SJSA1 (cell line): Measurements from ENCODE around the gene QPCTL. TPM values are rescaled to one million over a fixed set of nuclear protein-coding genes. Genes with fewer than 3 reads are reported as not detected.
"Not testable (repeated sequence)": the region's sequence is repeated elsewhere in the genome, so short reads cannot be mapped to it uniquely, and the experiment has no call there.

ENCODE experiments used
- DNase-seq, 2 experiments: peaks; one replicate each; pipeline ENCODE4 v3.0.0-alpha.2; 2015 to 2020; ENCODE audit warnings: low spot score in 2 of 2, low read depth in 1 of 2
- H3K27ac ChIP-seq: fragments of 250-450 bp; sonication (Bioruptor Pico); 2 replicates; pipeline ENCODE4 v1.5.1; 2020; ENCODE audit warnings: mild to moderate bottlenecking, moderate library complexity
- H3K27me3 ChIP-seq: fragments of 250-450 bp; sonication (Bioruptor Pico); replicated peaks from 2 replicates; pipeline ENCODE4 v1.5.1; 2020; ENCODE audit warnings: mild to moderate bottlenecking, moderate library complexity
- H3K36me3 ChIP-seq: fragments of 250-450 bp; sonication (Bioruptor Pico); 2 replicates; pipeline ENCODE4 v1.5.1; 2020; ENCODE audit warnings: mild to moderate bottlenecking
- H3K4me1 ChIP-seq: fragments of 250-450 bp; sonication (Bioruptor Pico); replicated peaks from 2 replicates; pipeline ENCODE4 v1.6.1; 2021; ENCODE audit warnings: mild to moderate bottlenecking
- H3K4me3 ChIP-seq: fragments of 250-450 bp; sonication (Bioruptor Pico); 2 replicates; pipeline ENCODE4 v1.5.1; 2020; ENCODE audit warnings: mild to moderate bottlenecking
- H3K9me3 ChIP-seq: fragments of 250-450 bp; sonication (Bioruptor Pico); replicated peaks from 2 replicates; pipeline ENCODE4 v1.5.1; 2020; ENCODE audit warnings: mild to moderate bottlenecking
- total RNA-seq: library from RNA; depleted of rRNA; stranded (reverse); fragments of >200 nt; shearing (Covaris generic); gene quantifications from 2 replicates; pipeline ENCODE4 v1.2.3, GENCODE V29; 2014; rRNA removed

The QPCTL gene
- total RNA-seq, 1 experiment from 2014 or later, result 11.6 TPM

- H3K4me1 ChIP-seq, H3K4me3 ChIP-seq, DNase-seq, H3K9me3 ChIP-seq, H3K36me3 ChIP-seq, H3K27me3 ChIP-seq, H3K27ac ChIP-seq: not testable (repeated sequence)
Observed at GRCh38 chr19:45751483-45751882, 59.0 kb downstream of the QPCTL start.

- no peaks in the 10 kb centered on the region for H3K27me3 ChIP-seq
- H3K4me1 ChIP-seq, result no peaks in the 10 kb centered on the region
- no peak for DNase-seq
- no peaks in the 10 kb centered on the region for H3K9me3 ChIP-seq
- H3K27ac ChIP-seq, result no peak overlapping the region
- H3K4me3 ChIP-seq, result no peak overlapping the region
- H3K36me3 ChIP-seq, result no peaks in the 10 kb centered on the region
Observed at GRCh38 chr19:45752639-45753038, 60.2 kb downstream of the QPCTL start.

GRCh38 chr19:45753548-45753947, 61.1 kb downstream of the QPCTL start:
- no peaks in the 10 kb centered on the region for H3K4me1 ChIP-seq
- no peaks in the 10 kb centered on the region for H3K9me3 ChIP-seq
- H3K27me3 ChIP-seq, result no peaks in the 10 kb centered on the region
- H3K4me3 ChIP-seq, result no peak overlapping the region
- H3K27ac ChIP-seq, result no peak overlapping the region
- no peak for DNase-seq
- H3K36me3 ChIP-seq, result no peaks in the 10 kb centered on the region

Other genes with a start within 250 kb of the QPCTL start
- 1.1 TPM in 1 of 2 replicates, not detected in the other for gene FOSB, start 224.7 kb upstream of the QPCTL start, total RNA-seq
- 5.1 and 7.5 TPM in 2 replicates for gene RTN2, start 195.6 kb upstream of the QPCTL start, total RNA-seq
- gene PPM1N, start 194.2 kb upstream of the QPCTL start, total RNA-seq, result 0.29 TPM in 1 of 2 replicates, not detected in the other
- 115 TPM in 2 replicates for gene VASP, start 185.2 kb upstream of the QPCTL start, total RNA-seq
- 10.7 and 18.2 TPM in 2 replicates for gene OPA3, start 107.9 kb upstream of the QPCTL start, total RNA-seq
- gene GPR4, start 90.5 kb upstream of the QPCTL start, total RNA-seq, result not detected in 2 replicates
- 33.6 and 45.4 TPM in 2 replicates for gene EML2, start 53.3 kb upstream of the QPCTL start, total RNA-seq
- 0.72 and 2.1 TPM in 2 replicates for gene GIPR, start 24.4 kb upstream of the QPCTL start, total RNA-seq
- gene SNRPD2, start 713 bp upstream of the QPCTL start, total RNA-seq, result 331 and 402 TPM in 2 replicates
- 8.3 and 10.7 TPM in 2 replicates for gene FBXO46, start 38.2 kb downstream of the QPCTL start, total RNA-seq
- not detected in 2 replicates for gene MEIOSIN, start 40.8 kb downstream of the QPCTL start, total RNA-seq
- 9.1 and 10.2 TPM in 2 replicates for gene SIX5, start 76.6 kb downstream of the QPCTL start, total RNA-seq
- 7.4 and 10.6 TPM in 2 replicates for gene DMPK, start 89.8 kb downstream of the QPCTL start, total RNA-seq
- gene DMWD, start 100.2 kb downstream of the QPCTL start, total RNA-seq, result 17.6 and 35.4 TPM in 2 replicates
- not detected in 2 replicates for gene RSPH6A, start 122.6 kb downstream of the QPCTL start, total RNA-seq
- 32.4 and 55.0 TPM in 2 replicates for gene SYMPK, start 170.5 kb downstream of the QPCTL start, total RNA-seq
- not detected in 2 replicates for gene FOXA3, start 171.7 kb downstream of the QPCTL start, total RNA-seq
- 42.9 and 50.1 TPM in 2 replicates for gene IRF2BP1, start 193.5 kb downstream of the QPCTL start, total RNA-seq
- gene MYPOP, start 209.9 kb downstream of the QPCTL start, total RNA-seq, result 1.3 and 1.4 TPM in 2 replicates
- gene NANOS2, start 222.1 kb downstream of the QPCTL start, total RNA-seq, result not detected in 2 replicates